ENCODE results near the gene CHD3. TPM values are rescaled to one million over a fixed set of nuclear protein-coding genes. Genes with fewer than 3 reads are reported as not detected.

Gene CHD3
- total and polyA plus RNA-seq, 10 of the 15 experiments (the other 5 are each of a cell fraction or from before 2014, with no cell fraction given) = 1.4 to 86.8 (median 39.1) TPM

DNA sequence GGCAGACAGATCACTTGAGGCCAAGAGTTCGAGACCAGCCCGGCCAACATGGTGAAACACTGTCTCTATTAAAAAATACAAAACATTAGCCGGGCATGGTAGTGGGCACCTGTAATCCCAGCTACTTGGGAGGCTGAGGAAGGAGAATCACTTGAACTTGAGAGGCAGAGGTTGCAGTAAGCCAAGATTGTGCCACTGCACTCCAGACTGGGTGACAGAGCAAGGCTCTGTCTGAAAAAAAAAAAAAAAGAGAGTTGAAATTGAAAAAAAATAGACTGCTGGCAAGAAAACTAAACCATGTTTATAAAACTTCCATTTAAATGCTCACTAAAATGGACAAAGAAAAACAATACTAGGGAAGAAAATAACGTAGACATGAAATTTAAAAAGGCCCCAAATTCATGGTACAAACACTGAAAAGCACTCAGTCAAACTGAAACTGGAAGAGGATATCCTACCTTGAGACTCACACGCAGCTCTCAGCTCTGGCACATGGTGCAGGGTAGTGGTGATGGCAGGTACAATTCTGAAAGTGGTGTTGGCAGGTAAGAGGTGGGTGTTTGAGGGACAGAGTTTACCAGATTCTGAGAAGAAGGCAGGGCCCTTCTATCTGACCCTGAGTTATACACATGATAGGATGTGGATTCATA, 62.7 kb downstream of the CHD3 start:
- FAIRE-seq = peak; percentile 95
- Histone ChIP-seq H2AFZ (ENCODE audit: control insufficient read depth, low read depth, low read length) (peak overlapping the region; percentile 60), H3K4me1 (ENCODE audit: control insufficient read depth, insufficient read depth, low read length) (peaks cover 12% of the 10 kb centered on the region), H3K79me2 (ENCODE audit: control insufficient read depth, insufficient read depth, low read length) (no peaks in the 10 kb centered on the region), H3K36me3 (ENCODE audit: control insufficient read depth in 2 of 2, insufficient read depth in 2 of 2, low read length in 1 of 2) (peaks cover 1 to 12% of the 10 kb centered on the region in 2 experiments), H3K4me2 (ENCODE audit: control insufficient read depth, insufficient read depth) (peak overlapping the region; percentile 50), H4K20me1 (ENCODE audit: control insufficient read depth, insufficient read depth) (no peaks in the 10 kb centered on the region), H3K9me3 (replicated peaks; ENCODE audit: control insufficient read depth, insufficient read depth, low read length) (no peaks in the 10 kb centered on the region), H3K27me3 (replicated peaks in 1 of 2; ENCODE audit: control insufficient read depth in 2 of 2, insufficient read depth in 2 of 2, low read length in 1 of 2) (no peaks in the 10 kb centered on the region), H3K27ac (ENCODE audit: control insufficient read depth, insufficient read depth) (peak overlapping the region; percentile 41), H3K4me3 (no peak overlapping the region), H3K9ac (ENCODE audit: control insufficient read depth, insufficient read depth, low read length) (no peak overlapping the region; the same call in 1 of the 2 replicates)
- DNase-seq (ENCODE audit: low read depth, low spot score) = peak; percentile 45
- ChIA-PET RAD21 (ENCODE audit: unreplicated experiment) (interaction anchor here (1.0 to 1.5 kb wide), 3 partner anchors 18 to 37 kb away, joined by 3 to 6 read pairs (median 4); partner anchors contain the start of gene RNF227), SMC1A (ENCODE audit: uncharacterized antibody, unreplicated experiment) (interaction anchor here (1.3 to 2.4 kb wide), 3 partner anchors 12 to 19 kb away, joined by 3 to 11 read pairs (median 5); partner anchors contain the start of genes CNTROB and TRAPPC1), POLR2A (interaction anchor here (0.7 to 2.4 kb wide), 4 partner anchors 9 to 18 kb away, joined by 3 to 12 read pairs (median 5); partner anchors contain the start of genes CNTROB and TRAPPC1), CTCF (interaction anchor here (0.8 to 1.6 kb wide), 3 partner anchors 22 to 88 kb away, joined by 3 to 4 read pairs (median 4); no protein-coding TSS in a partner anchor)
- WGBS (ENCODE audit: insufficient coverage, insufficient replicate concordance, low lambda C conversion rate, missing lambda C conversion rate) = 61% methylated on average over 5 of the region's 5 CpGs
- peak; percentile 99 for ATAC-seq
- no TSS peak for BruUV-seq (replicated peaks)
- in situ Hi-C loops (cut with MboI) (no loop called here), intact Hi-C loops (cut with micrococcal nuclease; ENCODE audit: unreplicated experiment) (no loop called here)
- TF ChIP-seq DPF2 (IDR thresholded peaks at IDR 0.05) (peak; percentile 63), CREM (IDR thresholded peaks at IDR 0.05; ENCODE audit: low read depth) (peak; percentile 52; the same call in 1 of the 2 replicates), JUND (IDR thresholded peaks at IDR 0.05; ENCODE audit: low read depth, low read length) (peak; percentile 57; the same call in 1 of the 2 replicates), GABPA (IDR thresholded peaks at IDR 0.05; ENCODE audit: low read depth) (no peak), POLR2A (IDR thresholded peaks at IDR 0.05; ENCODE audit: low read depth, low read length) (peak; percentile 49), ZZZ3 (IDR thresholded peaks at IDR 0.05; ENCODE audit: control insufficient read depth, insufficient read length, low read depth) (no peak), RELA (IDR thresholded peaks at IDR 0.05; ENCODE audit: borderline replicate concordance, partially characterized antibody) (no peak), EED (IDR thresholded peaks at IDR 0.05; ENCODE audit: low read depth) (peak; percentile 30; the same call in 1 of the 2 replicates), BCL11A (IDR thresholded peaks at IDR 0.05; ENCODE audit: low read depth, low read length) (peak; percentile 50; the same call in 1 of the 2 replicates), ESRRA (IDR thresholded peaks at IDR 0.05; ENCODE audit: low read length) (no peak), RAD51 (IDR thresholded peaks at IDR 0.05) (peak; percentile 66; the same call in 1 of the 2 replicates), ETV6 (conservative IDR thresholded peaks at IDR 0.05 in 1 of 2, IDR thresholded peaks at IDR 0.05 in 1 of 2; ENCODE audit: borderline replicate concordance in 1 of 2, low read depth in 1 of 2) (peak in 1 of 2 experiments; percentile 76; a peak in 2 of 4 replicates), TCF12 (IDR thresholded peaks at IDR 0.05; ENCODE audit: low read depth, low read length) (no peak), CBX5 (IDR thresholded peaks at IDR 0.05; ENCODE audit: low read depth) (no peak), SUPT20H (IDR thresholded peaks at IDR 0.05; ENCODE audit: borderline replicate concordance, control insufficient read depth, low read depth, low read length) (no peak), SREBF1 (IDR thresholded peaks at IDR 0.05; ENCODE audit: low read length) (no peak), SPI1 (IDR thresholded peaks at IDR 0.05; ENCODE audit: borderline replicate concordance, insufficient read depth, low read depth, low read length) (peak; percentile 3; the same call in 1 of the 2 replicates), IKZF1 (conservative IDR thresholded peaks at IDR 0.05) (0 out of 2 replicates have a peak, but pooled peaks have one; percentile 27), JUNB (IDR thresholded peaks at IDR 0.05) (peak; percentile 89)
- TF ChIP-seq, protein P1, sequence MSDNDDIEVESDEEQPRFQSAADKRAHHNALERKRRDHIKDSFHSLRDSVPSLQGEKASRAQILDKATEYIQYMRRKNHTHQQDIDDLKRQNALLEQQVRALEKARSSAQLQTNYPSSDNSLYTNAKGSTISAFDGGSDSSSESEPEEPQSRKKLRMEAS (IDR thresholded peaks at IDR 0.05; ENCODE audit: low read depth, low read length) = peak; percentile 76; the same call in 1 of the 2 replicates
- TF ChIP-seq, protein P2, sequence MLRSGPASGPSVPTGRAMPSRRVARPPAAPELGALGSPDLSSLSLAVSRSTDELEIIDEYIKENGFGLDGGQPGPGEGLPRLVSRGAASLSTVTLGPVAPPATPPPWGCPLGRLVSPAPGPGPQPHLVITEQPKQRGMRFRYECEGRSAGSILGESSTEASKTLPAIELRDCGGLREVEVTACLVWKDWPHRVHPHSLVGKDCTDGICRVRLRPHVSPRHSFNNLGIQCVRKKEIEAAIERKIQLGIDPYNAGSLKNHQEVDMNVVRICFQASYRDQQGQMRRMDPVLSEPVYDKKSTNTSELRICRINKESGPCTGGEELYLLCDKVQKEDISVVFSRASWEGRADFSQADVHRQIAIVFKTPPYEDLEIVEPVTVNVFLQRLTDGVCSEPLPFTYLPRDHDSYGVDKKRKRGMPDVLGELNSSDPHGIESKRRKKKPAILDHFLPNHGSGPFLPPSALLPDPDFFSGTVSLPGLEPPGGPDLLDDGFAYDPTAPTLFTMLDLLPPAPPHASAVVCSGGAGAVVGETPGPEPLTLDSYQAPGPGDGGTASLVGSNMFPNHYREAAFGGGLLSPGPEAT (IDR thresholded peaks at IDR 0.05; ENCODE audit: low read depth) = peak; percentile 39; the same call in 1 of the 2 replicates
- TF ChIP-seq, protein P3, sequence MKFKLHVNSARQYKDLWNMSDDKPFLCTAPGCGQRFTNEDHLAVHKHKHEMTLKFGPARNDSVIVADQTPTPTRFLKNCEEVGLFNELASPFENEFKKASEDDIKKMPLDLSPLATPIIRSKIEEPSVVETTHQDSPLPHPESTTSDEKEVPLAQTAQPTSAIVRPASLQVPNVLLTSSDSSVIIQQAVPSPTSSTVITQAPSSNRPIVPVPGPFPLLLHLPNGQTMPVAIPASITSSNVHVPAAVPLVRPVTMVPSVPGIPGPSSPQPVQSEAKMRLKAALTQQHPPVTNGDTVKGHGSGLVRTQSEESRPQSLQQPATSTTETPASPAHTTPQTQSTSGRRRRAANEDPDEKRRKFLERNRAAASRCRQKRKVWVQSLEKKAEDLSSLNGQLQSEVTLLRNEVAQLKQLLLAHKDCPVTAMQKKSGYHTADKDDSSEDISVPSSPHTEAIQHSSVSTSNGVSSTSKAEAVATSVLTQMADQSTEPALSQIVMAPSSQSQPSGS (IDR thresholded peaks at IDR 0.05; ENCODE audit: low read length) = peak; percentile 30; the same call in 1 of the 2 replicates

Data from GM12878 (cell line).